HG02759 (cell line): ENCODE measurements around the gene XBP1.
A peak's percentile ranks its signal among the peaks of the same experiment; 100 is the strongest.
"Not testable (repeated sequence)": the region's sequence is repeated elsewhere in the genome, so short reads cannot be mapped to it uniquely, and the experiment has no call there.

ENCODE experiments used
- ATAC-seq: cut with Tn5 transposase; IDR thresholded peaks from one replicate; pipeline ENCODE4 v1.9.1; 2021; ENCODE audit warnings: mild to moderate bottlenecking, moderate library complexity; ENCODE audit not compliant: unreplicated experiment

XBP1 gene

DNA sequence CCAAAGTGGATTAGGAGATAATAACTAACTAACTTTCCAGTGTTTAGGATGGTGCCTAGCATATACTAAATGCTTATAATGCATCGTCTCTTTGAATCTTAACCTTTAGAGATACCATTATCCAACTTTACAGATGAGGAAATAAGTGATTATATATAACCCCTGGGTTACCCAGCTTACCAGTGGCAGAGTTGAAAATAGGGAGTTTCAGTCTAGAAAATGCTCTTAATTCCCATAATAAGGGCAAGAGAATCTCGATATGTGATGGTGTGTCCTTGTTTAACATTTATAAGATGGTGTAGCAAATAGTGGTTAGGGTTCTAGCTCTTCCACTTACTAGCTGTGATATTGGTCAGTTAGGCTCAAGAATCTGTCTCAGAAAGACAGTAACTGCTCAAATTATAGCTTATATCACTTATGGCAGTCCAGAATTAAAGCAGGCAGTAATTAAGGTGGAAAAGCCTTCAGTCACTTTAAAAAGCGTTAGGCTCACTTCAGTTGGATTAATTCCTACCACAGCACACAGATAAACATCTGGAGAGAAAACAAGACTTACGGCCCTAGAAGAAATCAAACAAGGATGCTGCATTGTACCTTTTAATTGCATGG lies 6.3 kb downstream of the XBP1 start:
- ATAC-seq = no peak

DNA sequence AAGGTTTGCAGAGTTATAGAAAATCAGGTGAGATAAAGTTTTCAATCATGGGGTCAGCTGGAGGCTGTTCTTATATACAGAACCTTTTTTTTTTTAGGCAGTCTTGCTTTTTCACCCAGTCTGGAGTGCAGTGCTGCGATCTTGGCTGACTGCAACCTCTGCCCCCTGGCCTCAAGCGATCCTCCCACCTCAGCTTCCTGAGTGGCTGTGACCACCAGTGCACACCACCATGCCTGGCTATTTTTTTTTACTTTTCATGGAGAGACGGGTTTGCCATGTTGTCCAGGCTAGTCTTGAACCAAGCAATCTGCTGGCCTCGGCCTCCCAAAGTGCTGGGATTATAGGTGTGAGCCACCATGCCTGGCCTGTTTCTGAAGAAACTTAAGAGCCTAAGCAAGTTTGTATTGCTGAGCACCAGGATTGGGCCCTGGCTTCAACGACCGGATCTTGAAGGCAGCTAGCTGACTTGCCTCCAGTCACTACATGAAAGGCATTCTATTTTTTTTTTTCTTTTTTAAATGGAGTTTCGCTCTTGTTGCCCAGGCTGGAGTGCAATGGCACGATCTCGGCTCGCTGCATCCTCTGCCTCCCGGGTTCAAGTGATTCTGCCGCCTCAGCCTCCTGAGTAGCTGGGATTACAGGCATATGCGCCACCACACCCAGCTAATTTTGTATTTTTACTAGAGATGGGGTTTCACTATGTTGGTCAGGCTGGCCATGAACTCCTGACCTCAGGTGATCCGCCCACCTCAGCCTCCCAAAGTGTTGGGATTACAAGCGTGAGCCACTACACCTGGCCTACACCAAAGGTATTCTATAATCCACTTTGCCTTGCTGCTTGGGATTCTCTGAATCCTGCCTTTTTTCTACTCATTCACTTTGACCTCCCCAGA lies 7.6 kb downstream of the XBP1 start:
- ATAC-seq = peak; percentile 40

DNA sequence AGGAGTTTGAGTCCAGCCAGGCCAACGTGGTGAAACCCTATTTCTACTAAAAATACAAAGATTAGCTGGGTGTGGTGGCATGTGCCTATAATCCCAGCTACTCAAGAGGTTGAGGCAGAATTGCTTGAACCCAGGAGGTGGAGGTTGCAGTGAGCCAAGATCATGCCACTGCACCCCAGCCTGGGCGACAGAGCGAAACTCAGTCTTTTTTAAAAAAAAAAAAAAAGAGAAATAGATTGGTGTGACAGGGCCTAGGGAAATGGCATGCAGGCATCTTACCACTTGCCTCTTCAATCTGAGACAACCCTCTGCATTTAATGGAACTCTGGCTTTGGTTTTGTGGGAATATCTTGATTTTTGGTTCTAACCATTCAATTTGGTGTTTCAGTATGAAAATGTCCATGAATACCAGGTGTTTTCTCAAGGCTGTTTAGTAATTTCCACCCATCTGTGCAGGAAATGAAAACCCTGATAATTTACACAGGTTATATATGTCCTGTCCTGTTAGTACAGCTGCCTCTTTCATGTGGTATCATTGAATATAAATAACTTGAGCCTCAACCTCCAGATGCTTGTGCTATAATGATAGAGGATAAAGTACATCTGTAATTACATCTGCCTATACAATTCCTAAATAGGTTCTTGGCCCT lies 8.4 kb downstream of the XBP1 start:
- ATAC-seq = peak; percentile 74

DNA sequence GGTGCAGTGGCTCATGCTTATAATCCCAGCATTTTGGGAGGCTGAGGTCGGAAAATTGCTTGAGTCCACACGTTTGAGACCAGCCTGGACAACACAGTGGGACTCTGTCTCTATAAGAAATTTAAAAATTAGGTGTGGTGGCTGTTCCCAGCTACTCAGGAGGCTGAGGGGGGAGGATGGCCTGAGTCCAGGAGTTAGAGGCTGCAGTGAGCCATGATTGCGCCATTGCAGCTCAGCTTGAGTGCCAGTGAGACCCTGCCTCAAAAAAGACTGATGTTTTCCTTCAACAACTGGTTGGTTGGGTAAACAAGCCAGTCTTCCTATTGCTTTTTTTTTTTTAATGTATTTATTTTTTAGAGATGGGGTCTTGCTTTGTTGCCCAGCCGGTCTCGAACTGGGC lies 9.2 kb downstream of the XBP1 start:
- ATAC-seq = no peak

DNA sequence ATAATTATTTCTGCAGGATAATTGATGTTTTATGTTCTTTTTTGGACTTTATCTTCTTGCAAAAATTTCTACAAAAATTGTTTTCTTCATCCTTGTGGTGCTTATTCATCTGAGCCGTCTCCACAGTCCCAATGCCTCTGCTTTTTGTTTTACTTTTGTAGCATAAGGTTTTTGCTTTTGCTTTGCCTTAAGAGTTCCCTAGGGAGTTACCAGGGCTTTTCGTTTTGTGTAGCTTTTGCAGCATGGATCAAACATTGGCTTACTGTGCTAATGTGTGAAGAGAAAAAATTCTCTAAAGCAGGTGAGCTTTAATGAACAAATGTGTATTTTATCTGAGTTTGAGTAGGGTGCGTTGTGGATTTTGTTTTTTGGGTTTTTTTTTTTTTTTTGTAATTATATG lies 11.8 kb downstream of the XBP1 start:
- no peak for ATAC-seq

DNA sequence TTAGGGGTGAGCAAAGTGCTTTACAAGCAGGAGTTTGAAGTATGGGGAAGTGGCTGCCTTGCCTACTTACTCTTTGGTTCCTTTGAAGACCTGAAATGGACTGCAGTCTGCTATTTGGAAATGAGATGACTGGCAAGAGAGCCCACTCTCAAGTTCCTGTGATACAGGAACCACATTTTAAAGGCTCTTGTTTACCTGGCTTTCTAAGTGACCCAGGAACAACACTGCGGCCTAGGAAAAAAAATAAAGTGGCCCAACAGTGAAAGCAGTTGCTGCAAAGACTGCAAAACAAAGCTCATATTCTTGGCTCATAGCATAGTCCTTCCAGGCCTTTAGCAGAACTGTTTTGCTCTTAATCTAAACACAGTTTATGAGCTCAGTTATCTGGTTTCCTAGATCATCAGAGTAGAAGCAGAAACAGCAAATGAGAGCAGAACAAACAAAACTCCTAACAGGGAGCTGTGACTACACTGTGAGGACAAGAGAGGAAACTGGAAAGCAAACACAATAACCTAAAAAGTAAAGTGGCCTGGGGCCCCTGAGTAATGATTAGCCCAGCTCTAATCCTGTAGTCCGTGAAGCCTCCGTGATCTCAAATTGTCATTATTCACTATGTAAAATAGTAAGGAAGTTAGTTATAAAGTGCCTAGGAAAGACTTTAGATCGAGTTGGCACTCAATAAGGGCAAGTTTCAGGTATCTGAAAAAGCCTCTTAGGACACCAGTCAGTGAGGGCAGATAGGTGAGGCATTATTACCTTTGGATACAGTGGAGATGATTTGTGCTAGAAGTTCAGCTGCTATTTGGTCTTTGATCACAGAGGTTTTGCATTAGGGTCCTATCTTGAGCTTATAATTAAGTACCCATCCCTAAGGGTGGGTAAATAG lies 16.3 kb downstream of the XBP1 start:
- ATAC-seq = no peak

DNA sequence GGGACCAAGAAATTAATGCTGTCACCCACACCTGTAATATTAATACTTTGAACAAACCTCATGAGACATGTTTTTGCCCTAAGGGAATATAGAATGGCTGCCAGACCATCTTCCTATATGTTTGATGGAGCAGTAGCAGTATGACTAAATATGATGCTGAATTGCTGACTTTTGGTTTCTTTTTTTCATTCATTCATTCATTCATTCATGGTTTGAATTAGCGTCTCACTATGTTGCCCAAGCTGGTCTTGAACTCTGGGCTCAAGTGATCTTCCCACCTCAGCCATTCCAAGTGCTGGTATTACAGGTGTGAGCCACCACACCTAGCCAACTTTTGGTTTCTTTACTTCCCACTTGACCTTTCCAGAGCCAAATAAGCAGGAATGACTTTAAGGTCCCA lies 20.1 kb downstream of the XBP1 start:
- no peak for ATAC-seq

DNA sequence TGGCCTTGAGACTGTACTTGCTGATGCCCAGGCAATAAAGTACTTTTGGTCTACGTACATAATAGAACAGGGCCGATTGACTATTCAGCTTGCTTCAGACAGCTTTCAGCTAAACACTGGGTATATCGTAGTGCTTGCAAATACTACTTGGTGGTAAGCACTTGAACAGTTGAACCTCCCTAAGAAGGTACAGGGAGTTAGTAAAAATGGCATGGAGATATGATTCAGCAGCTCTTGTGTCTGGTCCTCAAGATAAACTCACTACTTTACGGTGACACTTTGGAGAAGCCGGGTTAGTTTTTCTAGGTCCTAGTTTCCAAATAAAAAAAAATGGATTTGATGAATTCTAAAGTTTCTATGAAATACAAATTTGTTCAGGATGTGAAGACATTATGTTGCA lies 20.5 kb downstream of the XBP1 start:
- ATAC-seq = no peak

DNA sequence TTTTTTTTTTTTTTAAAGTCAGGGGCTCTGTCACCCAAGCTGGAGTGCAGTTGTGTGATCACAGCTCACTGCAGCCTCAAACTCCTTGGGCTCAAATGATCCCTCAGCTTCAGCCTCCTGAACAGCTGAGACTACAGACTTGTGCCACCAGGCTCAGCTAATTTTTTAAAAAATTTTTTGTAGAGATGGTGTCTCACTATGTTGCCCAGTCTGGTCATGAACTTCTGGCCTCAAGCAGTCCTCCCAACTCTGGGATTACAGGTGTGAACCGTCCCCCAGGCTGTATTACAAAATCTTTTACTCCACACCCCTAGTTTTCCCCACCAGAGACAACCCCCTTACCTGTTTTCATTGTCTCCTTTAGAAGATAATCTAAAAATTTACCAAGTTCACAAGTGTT lies 26.0 kb downstream of the XBP1 start:
- ATAC-seq = no peak

DNA sequence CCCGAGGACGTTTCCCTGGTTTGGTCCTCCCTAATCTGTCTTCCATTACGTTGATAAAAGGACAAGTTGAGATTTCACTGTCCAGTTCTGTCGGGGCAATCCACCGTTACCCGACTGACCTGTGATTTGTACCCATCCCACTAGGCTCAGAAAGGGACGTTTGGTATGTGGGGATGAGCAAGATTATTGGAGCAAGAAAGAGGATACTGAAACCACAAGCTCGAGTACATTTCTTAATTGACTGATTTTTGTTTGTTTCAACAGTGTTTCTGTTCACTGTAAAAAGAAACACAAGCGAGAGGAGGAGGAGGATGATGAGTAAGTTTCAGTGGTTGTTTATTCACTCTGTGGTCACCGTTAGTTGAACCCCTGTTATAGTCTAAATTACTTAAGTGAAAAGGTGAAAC lies 26.9 kb downstream of the XBP1 start:
- peak; percentile 10 for ATAC-seq

DNA sequence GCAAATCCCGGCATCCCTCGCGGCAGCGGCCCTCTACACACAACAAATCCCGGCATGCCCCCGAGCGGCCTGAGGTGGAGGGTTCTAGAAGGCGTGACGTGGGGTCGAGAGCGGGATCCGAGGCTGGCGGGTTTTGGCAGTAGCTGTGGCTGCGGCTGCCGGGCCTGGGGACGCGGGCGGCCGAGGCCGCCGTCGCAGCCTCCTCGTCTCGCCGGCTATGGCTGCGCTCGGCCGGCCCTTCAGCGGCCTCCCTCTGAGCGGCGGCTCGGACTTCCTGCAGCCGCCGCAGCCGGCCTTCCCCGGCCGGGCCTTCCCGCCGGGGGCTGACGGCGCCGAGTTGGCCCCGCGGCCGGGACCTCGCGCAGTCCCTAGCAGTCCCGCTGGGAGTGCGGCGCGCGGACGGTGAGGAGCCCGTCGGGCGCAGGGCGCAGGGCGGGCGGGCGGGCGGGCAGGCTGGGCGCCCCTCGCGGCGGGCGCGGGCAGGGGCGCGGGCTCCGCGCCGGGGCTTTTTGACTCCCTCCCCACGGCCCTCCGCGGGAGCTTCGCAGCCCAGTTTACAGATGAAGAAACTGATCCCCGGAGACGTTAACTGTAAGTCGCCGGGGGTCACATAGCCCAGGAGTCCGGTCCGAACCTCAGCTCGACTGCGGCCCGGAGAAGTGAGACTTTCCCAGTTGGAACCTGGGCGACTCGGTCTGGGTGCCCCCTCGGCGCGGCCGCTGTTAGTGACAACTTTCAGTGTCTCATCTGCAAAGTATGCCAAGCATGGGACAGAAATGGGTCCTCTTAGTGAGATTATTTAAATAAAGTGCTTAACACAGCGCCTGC lies 27.5 kb downstream of the XBP1 start, which contains the start of gene CCDC117:
TSS of gene CCDC117 (plus strand) at position 63 of the 828 bp plus-strand sequence. CDS start at position 218, 155 bp downstream.
- peak; percentile 87 for ATAC-seq

DNA sequence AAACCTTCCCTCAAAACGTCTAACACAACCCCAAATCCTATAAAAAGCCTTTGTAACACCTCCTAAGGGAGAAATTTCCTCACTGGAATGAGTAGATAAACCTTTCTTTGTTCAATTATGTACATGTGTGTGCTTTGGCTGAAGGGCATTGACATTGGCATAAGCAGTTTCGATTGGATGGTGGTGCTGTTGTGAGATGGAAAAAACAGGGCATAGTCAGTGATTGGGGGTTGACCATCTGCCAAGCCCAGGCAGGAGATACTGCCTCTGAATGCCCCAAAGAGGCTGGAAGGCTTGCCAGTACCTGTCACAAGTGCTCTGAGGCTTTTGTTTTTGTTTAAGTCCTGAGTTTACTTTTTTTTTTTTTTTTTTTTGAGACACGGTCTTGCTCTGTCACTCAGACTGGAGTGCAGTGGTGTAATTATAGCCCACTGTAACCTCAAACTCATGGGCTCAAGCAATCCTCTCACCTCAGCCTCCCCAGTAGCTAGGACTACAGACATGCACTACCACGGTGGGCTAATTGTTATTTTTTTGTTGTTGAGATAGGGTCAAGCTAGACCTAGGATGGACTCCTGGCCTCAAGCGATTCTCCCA lies 29.1 kb downstream of the XBP1 start:
- no peak for ATAC-seq

DNA sequence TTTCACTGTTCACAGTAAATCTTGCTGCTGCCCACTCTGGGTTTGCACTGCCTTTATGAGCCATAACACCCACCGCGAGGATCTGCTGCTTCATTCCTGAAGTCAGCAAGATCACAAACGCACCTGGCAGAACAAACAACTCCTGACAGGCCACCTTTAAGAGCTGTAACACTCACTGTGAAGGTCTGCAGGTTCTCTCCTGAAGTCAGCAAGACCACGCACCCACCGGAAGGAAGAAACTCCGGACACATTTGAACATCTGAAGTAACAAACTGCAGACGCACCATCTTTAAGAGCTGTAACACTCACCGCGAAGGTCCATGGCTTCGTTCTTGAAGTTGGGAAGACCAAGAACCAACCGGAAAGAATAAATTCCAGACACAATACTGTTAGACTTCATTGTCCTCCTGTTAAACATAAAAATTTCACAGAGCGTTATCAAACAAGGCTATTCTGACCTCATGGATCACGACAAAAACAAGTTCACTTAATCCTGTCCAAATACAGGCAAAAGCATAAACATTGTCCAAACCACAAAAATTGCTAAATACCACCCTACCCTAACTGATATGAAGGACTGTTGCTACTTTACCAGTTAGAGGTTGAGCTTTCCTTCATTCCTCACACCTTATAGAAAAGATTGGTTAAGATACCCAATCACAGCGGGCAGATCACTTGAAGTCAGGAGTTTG lies 30.8 kb downstream of the XBP1 start:
- ATAC-seq = no peak

DNA sequence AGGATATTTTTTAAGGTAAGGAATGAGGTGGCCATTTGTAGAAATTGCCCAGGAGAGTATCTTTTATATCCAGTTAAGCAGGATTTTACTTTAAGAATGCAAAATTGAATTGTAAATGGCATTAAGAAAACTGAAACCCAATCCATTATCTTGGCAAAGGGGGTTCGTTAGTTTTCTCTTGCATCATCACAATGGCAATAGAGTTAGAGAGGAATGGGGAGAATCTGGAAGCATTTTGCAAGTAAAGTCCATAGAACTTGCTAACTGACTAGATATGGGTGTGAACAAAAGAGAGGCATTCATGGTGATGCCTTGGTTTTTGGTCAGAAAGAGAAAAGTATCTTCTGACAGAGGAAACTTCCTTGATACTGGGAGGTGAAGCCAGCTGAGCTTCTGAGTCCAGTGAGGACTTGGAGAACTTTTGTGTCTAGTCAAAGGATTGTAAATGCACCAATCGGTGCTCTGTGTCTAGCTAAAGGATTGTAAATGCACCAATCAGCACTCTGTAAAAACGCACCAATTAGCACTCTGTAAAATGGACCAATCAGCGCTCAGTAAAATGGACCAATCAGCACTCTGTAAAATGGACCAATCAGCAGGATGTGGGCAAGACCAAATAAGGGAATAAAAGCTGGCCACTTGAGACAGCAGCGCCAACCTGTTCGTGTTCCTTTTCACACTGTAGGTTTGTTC lies 31.5 kb downstream of the XBP1 start:
- no peak for ATAC-seq

DNA sequence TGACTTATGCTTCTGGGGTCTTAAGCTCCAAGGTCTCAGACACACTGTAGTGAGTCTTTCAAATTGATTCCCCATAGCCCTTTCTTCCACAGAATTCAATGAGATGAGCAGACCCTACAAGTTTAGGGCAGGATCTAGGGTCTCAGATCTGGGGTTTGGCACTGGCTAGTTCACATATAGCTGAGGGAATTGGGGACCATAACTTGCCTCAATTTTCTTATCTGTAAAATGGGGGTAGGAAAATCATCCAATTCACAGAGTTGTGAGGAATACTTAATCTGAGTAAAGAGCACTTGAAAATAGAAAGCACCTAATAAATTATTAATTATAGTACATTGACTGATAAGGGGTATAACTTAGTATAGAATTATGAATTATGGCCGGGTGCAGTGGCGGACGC lies 33.7 kb downstream of the XBP1 start:
- no peak for ATAC-seq

DNA sequence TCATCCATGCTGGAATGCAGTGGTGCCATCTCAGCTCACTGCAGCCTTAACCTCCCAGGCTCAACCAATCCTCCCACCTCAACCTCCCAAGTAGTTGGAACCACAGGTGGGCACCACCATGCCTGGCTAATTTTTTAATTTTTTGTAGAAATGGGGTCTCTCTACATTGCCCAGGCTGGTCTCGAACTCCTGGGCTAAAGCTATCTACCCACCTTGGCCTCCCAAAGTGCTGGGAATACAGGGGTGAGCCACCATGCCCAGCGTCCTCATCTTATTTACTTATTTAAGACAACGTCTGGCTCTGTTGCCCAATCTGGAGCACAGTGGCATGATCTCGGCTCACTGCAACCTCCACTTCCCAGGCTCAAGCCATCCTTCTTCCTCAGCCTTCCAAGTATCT lies 38.4 kb downstream of the XBP1 start:
- ATAC-seq = not testable (repeated sequence)

DNA sequence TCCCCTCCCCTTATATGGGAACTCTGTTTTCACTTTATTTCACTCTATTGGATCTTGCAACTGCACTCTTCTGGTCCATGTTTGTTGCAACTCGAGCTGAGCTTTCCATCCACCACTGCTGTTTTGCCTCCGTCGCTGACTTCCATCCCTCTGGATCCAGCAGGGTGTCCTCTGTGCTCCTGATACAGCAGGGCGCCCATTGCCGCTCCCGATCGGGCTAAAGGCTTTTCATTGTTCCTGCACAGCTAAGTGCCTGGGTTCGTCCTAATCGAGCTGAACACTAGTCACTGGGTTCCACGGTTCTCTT lies 39.0 kb downstream of the XBP1 start:
- no peak for ATAC-seq

DNA sequence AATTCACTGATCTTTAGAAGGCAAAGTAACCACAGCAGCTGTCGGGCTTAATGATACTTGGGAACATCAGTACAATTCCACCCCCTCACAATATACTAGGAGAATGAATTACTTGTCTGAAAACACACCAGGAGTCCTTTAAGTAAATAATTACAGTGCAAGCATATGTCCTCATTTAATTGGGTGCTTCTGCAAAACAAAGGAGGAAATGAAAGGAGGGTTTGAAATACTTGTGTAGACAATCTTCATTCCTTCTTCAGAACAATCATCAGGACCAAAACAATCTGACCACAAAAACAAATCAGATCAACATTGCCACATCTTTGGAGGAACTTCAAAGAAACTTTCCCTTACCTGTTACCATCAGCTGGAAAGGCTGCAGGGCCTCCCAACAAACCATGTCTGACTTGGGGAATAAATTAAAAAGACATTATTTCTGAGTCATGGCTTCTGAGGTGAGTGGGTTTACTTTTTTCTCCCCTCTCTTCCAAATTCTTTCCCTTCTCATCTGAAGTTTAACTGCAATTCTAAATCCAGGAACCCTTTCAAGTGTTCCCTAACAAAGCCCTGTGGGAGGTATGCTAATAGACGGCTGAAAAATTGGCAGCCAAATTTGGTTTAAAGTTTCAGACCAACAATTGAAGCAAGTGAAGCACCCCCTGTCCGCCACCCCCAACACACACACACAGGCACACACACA lies 40.4 kb downstream of the XBP1 start:
- no peak for ATAC-seq
